MM.1S (cell line): ENCODE measurements around the gene WSB2.

Experiments
- DNase-seq: peaks from one replicate; pipeline ENCODE4 v3.0.0-alpha.2; 2015
- H2AFZ ChIP-seq: fragments of 300-600 bp; sonication (generic); 2 replicates; pipeline ENCODE4 v1.6.0; 2016; ENCODE audit warnings: antibody characterized with exemption, low read length
- H3F3A ChIP-seq: fragments of 300-600 bp; sonication (generic); 2 replicates; pipeline ENCODE4 v1.6.1; 2016; ENCODE audit warnings: mild to moderate bottlenecking, antibody characterized with exemption, low read length, moderate library complexity, mixed read lengths; ENCODE audit not compliant: insufficient read depth
- H3K27ac ChIP-seq: fragments of 300-600 bp; sonication (generic); 2 replicates; pipeline ENCODE4 v1.5.1; 2016; ENCODE audit warnings: mild to moderate bottlenecking, low read length
- H3K27me3 ChIP-seq: fragments of 300-600 bp; sonication (generic); replicated peaks from 2 replicates; pipeline ENCODE4 v1.6.0; 2016; ENCODE audit warnings: low read length; ENCODE audit not compliant: insufficient read depth
- H3K36me3 ChIP-seq: fragments of 300-600 bp; sonication (generic); replicated peaks from 2 replicates; pipeline ENCODE4 v1.6.1; 2016; ENCODE audit warnings: mild to moderate bottlenecking, low read length, mixed read lengths; ENCODE audit not compliant: insufficient read depth
- H3K4me1 ChIP-seq: fragments of 300-600 bp; sonication (generic); 2 replicates; pipeline ENCODE4 v1.6.1; 2016; ENCODE audit warnings: low read length, mixed read lengths
- H3K4me2 ChIP-seq: fragments of 300-600 bp; sonication (generic); 2 replicates; pipeline ENCODE4 v1.6.0; 2016; ENCODE audit warnings: low read depth, low read length
- H3K4me3 ChIP-seq: fragments of 300-600 bp; sonication (generic); 2 replicates; pipeline ENCODE4 v1.5.1; 2016; ENCODE audit warnings: low read length, mixed read lengths
- H3K79me2 ChIP-seq: fragments of 300-600 bp; sonication (generic); 2 replicates; pipeline ENCODE4 v1.6.1; 2016; ENCODE audit warnings: mixed run types, low read length, mixed read lengths
- H3K9ac ChIP-seq: fragments of 300-600 bp; sonication (generic); 2 replicates; pipeline ENCODE4 v1.6.1; 2016; ENCODE audit warnings: low read length, mixed read lengths
- H3K9me2 ChIP-seq: fragments of 300-600 bp; sonication (generic); replicated peaks from 2 replicates; pipeline ENCODE4 v1.6.1; 2016; ENCODE audit warnings: mild to moderate bottlenecking, low read length, mixed read lengths; ENCODE audit not compliant: insufficient read depth
- H3K9me3 ChIP-seq: fragments of 300-600 bp; sonication (generic); replicated peaks from 2 replicates; pipeline ENCODE4 v1.6.1; 2016; ENCODE audit warnings: mild to moderate bottlenecking, low read length, mixed read lengths; ENCODE audit not compliant: insufficient read depth
- H4K20me1 ChIP-seq: fragments of 300-600 bp; sonication (generic); 2 replicates; pipeline ENCODE4 v1.6.1; 2016; ENCODE audit warnings: mild to moderate bottlenecking, low read length, moderate library complexity, mixed read lengths; ENCODE audit not compliant: insufficient read depth
- CTCF ChIP-seq: fragments of 300-600 bp; sonication (generic); IDR thresholded peaks from 2 replicates; pipeline ENCODE4 v1.5.1; 2016; ENCODE audit warnings: antibody characterized with exemption, low read length, mixed read lengths
- EZH2 ChIP-seq: fragments of 300-600 bp; sonication (generic); optimal IDR thresholded peaks from 2 replicates; pipeline ENCODE3; 2017; ENCODE audit warnings: low read depth, mild to moderate bottlenecking, antibody characterized with exemption, low read length, mixed read lengths
- EZH2phosphoT487 ChIP-seq: fragments of 300-600 bp; sonication (generic); IDR thresholded peaks from 2 replicates; pipeline ENCODE4 v1.6.1; 2018; ENCODE audit warnings: antibody characterized with exemption, low read length

The WSB2 gene

GRCh38 chr12:118070650-118071049 is 9.7 kb upstream of the WSB2 start:
- no peak for DNase-seq
- H3K36me3 ChIP-seq, result no peaks in the 10 kb centered on the region
- no peak overlapping the region for H3K4me2 ChIP-seq
- no peak overlapping the region for H2AFZ ChIP-seq
- TF ChIP-seq CTCF (no peak), EZH2phosphoT487 (no peak), EZH2 (no peak)
- H3K4me1 ChIP-seq, result no peaks in the 10 kb centered on the region
- no peak overlapping the region for H3K27ac ChIP-seq
- H3K79me2 ChIP-seq, result no peaks in the 10 kb centered on the region
- H4K20me1 ChIP-seq, result no peaks in the 10 kb centered on the region
- H3K9me2 ChIP-seq, result no peaks in the 10 kb centered on the region
- H3K9me3 ChIP-seq, result no peaks in the 10 kb centered on the region
- no peak overlapping the region for H3K9ac ChIP-seq
- H3F3A ChIP-seq, result no peaks in the 10 kb centered on the region
- H3K4me3 ChIP-seq, result no peak overlapping the region
- H3K27me3 ChIP-seq, result no peaks in the 10 kb centered on the region

GRCh38 chr12:118068445-118068844 is 7.5 kb upstream of the WSB2 start:
- H4K20me1 ChIP-seq, result no peaks in the 10 kb centered on the region
- H3K4me2 ChIP-seq, result no peak overlapping the region
- H3K36me3 ChIP-seq, result no peaks in the 10 kb centered on the region
- H3K27me3 ChIP-seq, result no peaks in the 10 kb centered on the region
- TF ChIP-seq EZH2, result no peak
- no peak for TF ChIP-seq CTCF
- no peak for TF ChIP-seq EZH2phosphoT487
- no peak for DNase-seq
- H3K27ac ChIP-seq, result no peak overlapping the region
- no peaks in the 10 kb centered on the region for H3K79me2 ChIP-seq
- H2AFZ ChIP-seq, result no peak overlapping the region
- no peaks in the 10 kb centered on the region for H3K9me2 ChIP-seq
- H3K4me1 ChIP-seq, result no peaks in the 10 kb centered on the region
- H3K4me3 ChIP-seq, result no peak overlapping the region
- H3F3A ChIP-seq, result no peaks in the 10 kb centered on the region
- H3K9me3 ChIP-seq, result no peaks in the 10 kb centered on the region
- no peak overlapping the region for H3K9ac ChIP-seq

GRCh38 chr12:118065380-118065779 is 4.4 kb upstream of the WSB2 start:
- no peaks in the 10 kb centered on the region for H3K36me3 ChIP-seq
- TF ChIP-seq EZH2phosphoT487, result no peak
- no peak for TF ChIP-seq EZH2
- TF ChIP-seq CTCF, result no peak
- H3K9ac ChIP-seq, result no peak overlapping the region
- no peaks in the 10 kb centered on the region for H3F3A ChIP-seq
- no peaks in the 10 kb centered on the region for H3K79me2 ChIP-seq
- no peaks in the 10 kb centered on the region for H4K20me1 ChIP-seq
- H3K4me2 ChIP-seq, result no peak overlapping the region
- no peaks in the 10 kb centered on the region for H3K4me1 ChIP-seq
- H3K4me3 ChIP-seq, result no peak overlapping the region
- H3K27me3 ChIP-seq, result no peaks in the 10 kb centered on the region
- no peaks in the 10 kb centered on the region for H3K9me2 ChIP-seq
- H2AFZ ChIP-seq, result no peak overlapping the region
- H3K9me3 ChIP-seq, result no peaks in the 10 kb centered on the region
- H3K27ac ChIP-seq, result no peak overlapping the region
- no peak for DNase-seq
